AG10803 (cell line): ENCODE data around the gene PLPP6.

Experiments
- DNase-seq: peaks from one replicate; pipeline ENCODE4 v3.0.0; 2010; ENCODE audit warnings: low read depth
- H3K4me3 ChIP-seq: 2 replicates; pipeline ENCODE4 v1.5.1; 2011; ENCODE audit warnings: mild to moderate bottlenecking, low read length, control low read depth
- CTCF ChIP-seq: conservative IDR thresholded peaks from 2 replicates; pipeline ENCODE4 v1.5.1; 2011; ENCODE audit warnings: mild to moderate bottlenecking, low read length, control low read depth, inconsistent platforms

Gene PLPP6

GRCh38 chr9:4662989-4663792 lies 1.1 kb downstream of the PLPP6 start:
- no peak for DNase-seq

GRCh38 chr9:4663956-4664355 lies 1.9 kb downstream of the PLPP6 start:
- no peak for TF ChIP-seq CTCF
- no peak for DNase-seq
- H3K4me3 ChIP-seq, result no peak overlapping the region

More at GRCh38 chr9:4662989-4663792, 1.1 kb downstream of the PLPP6 start:
- H3K4me3 ChIP-seq, result peak overlapping the region; percentile 70
- TF ChIP-seq CTCF, result no peak

- no peak overlapping the region for H3K4me3 ChIP-seq
- no peak for TF ChIP-seq CTCF
- peak; percentile 60 for DNase-seq
These were observed 3.3 kb downstream of the PLPP6 start for GRCh38 chr9:4665357-4665756.

GRCh38 chr9:4666042-4666699 lies 4.1 kb downstream of the PLPP6 start, which contains the start of gene SPATA6L:
TSS of gene SPATA6L (minus strand) at chr9:4666480. CDS start at chr9:4666250, 230 bp downstream.
- peak within 1 kb of the TSS; percentile 61 for H3K4me3 ChIP-seq
- TF ChIP-seq CTCF, result peak; percentile 9
- peak; percentile 46 for DNase-seq

- no peak for DNase-seq
- no peak for TF ChIP-seq CTCF
- H3K4me3 ChIP-seq, result no peak overlapping the region
These were observed 5.6 kb downstream of the PLPP6 start for GRCh38 chr9:4667681-4668080.

GRCh38 chr9:4668604-4669003 lies 6.5 kb downstream of the PLPP6 start:
- no peak for TF ChIP-seq CTCF
- H3K4me3 ChIP-seq, result no peak overlapping the region
- DNase-seq, result no peak

GRCh38 chr9:4669890-4670289 lies 7.8 kb downstream of the PLPP6 start:
- no peak overlapping the region for H3K4me3 ChIP-seq
- TF ChIP-seq CTCF, result no peak
- DNase-seq, result no peak
